ENCODE measurements around the gene ENG. TPM values are rescaled to one million over a fixed set of nuclear protein-coding genes. Genes with fewer than 3 reads are reported as not detected.

ENG gene
- total RNA-seq, 3 donors from 2014 or later, result 18.3 to 35.5 (median 34.8) TPM

- intact Hi-C loops (cut with DNase I, micrococcal nuclease), result no loop called here
- no peaks in the 10 kb centered on the region for H3K9me3 ChIP-seq
- no peak overlapping the region for H3K4me3 ChIP-seq
- ATAC-seq (no peak), DNase-seq (no peak)
- H3K4me1 ChIP-seq (ENCODE audit: low read depth), result no peaks in the 10 kb centered on the region
- no peaks in the 10 kb centered on the region for H3K36me3 ChIP-seq (ENCODE audit: low read depth)
- TF ChIP-seq CTCF (IDR thresholded peaks at IDR 0.05), result no peak
Observed at GRCh38 chr9:127822108-127822507, 32.4 kb downstream of the ENG start.

- no peaks in the 10 kb centered on the region for H3K36me3 ChIP-seq (ENCODE audit: low read depth)
- no peak for TF ChIP-seq CTCF (IDR thresholded peaks at IDR 0.05)
- ATAC-seq, result no peak
Observed at GRCh38 chr9:127818574-127818973, 35.9 kb downstream of the ENG start.

GRCh38 chr9:127817881-127818434 is 36.5 kb downstream of the ENG start:
- ATAC-seq (peak; percentile 12), DNase-seq (no peak)
- Histone ChIP-seq H3K36me3 (ENCODE audit: low read depth) (peaks cover 5% of the 10 kb centered on the region), H3K9me3 (no peaks in the 10 kb centered on the region), H3K4me1 (ENCODE audit: low read depth) (no peaks in the 10 kb centered on the region), H3K4me3 (no peak overlapping the region)
- TF ChIP-seq CTCF (IDR thresholded peaks at IDR 0.05), result no peak
- intact Hi-C loops (cut with DNase I, micrococcal nuclease), result no loop called here

More at GRCh38 chr9:127818574-127818973, 35.9 kb downstream of the ENG start:
- Histone ChIP-seq H3K4me3 (no peak overlapping the region), H3K4me1 (ENCODE audit: low read depth) (no peaks in the 10 kb centered on the region), H3K9me3 (no peaks in the 10 kb centered on the region)
- intact Hi-C loops (cut with DNase I, micrococcal nuclease), result no loop called here
- no peak for DNase-seq

GRCh38 chr9:127816728-127817127 is 37.7 kb downstream of the ENG start:
- no peak for TF ChIP-seq CTCF (IDR thresholded peaks at IDR 0.05)
- peaks cover 6% of the 10 kb centered on the region for H3K36me3 ChIP-seq (ENCODE audit: low read depth)
- intact Hi-C loops (cut with DNase I, micrococcal nuclease), result no loop called here

GRCh38 chr9:127816362-127816725 is 38.1 kb downstream of the ENG start:
- no peak for DNase-seq
- no peak for TF ChIP-seq CTCF (IDR thresholded peaks at IDR 0.05)
- ATAC-seq, result no peak
- intact Hi-C loops (cut with DNase I, micrococcal nuclease), result no loop called here
- Histone ChIP-seq H3K9me3 (no peaks in the 10 kb centered on the region), H3K4me1 (ENCODE audit: low read depth) (no peaks in the 10 kb centered on the region), H3K4me3 (no peak overlapping the region), H3K36me3 (ENCODE audit: low read depth) (peaks cover 6% of the 10 kb centered on the region)

More at GRCh38 chr9:127816728-127817127, 37.7 kb downstream of the ENG start:
- ATAC-seq (peak; percentile 5), DNase-seq (no peak)
- no peaks in the 10 kb centered on the region for H3K4me1 ChIP-seq (ENCODE audit: low read depth)
- no peaks in the 10 kb centered on the region for H3K9me3 ChIP-seq
- H3K4me3 ChIP-seq, result no peak overlapping the region

All from mucosa of descending colon (tissue), 3 donors.